H1 (cell line): Measurements from ENCODE around the gene VAPB.

Source experiments
- ATF2 ChIP-seq: IDR thresholded peaks from 2 replicates; pipeline ENCODE4 v1.6.1; 2012; ENCODE audit warnings: low read length, inconsistent platforms
- CTBP2 ChIP-seq: IDR thresholded peaks from 2 replicates; pipeline ENCODE4 v1.7.0; 2011; ENCODE audit warnings: borderline replicate concordance, mild to moderate bottlenecking, moderate library complexity, mixed read lengths, low read length; ENCODE audit not compliant: insufficient read depth, insufficient read length
- CTCF ChIP-seq, 3 experiments: IDR thresholded peaks; 1 replicate in 2 of 3; 2 replicates in 1 of 3; pipeline versions ENCODE4 v1.5.1 to v1.6.1; 2011; ENCODE audit warnings: low read length in 3 of 3, mild to moderate bottlenecking in 3 of 3, inconsistent platforms in 2 of 3, low read depth in 1 of 3, moderate library complexity in 1 of 3; ENCODE audit not compliant: insufficient read depth in 1 of 3; ENCODE audit errors: control extremely low read depth in 1 of 3
- EZH2 ChIP-seq: fragments of 200-600 bp; sonication (generic); IDR thresholded peaks from 2 replicates; pipeline ENCODE4 v1.7.1; 2012; ENCODE audit warnings: low read depth, mild to moderate bottlenecking, moderate library complexity, low read length, inconsistent platforms; ENCODE audit not compliant: severe bottlenecking
- JUN ChIP-seq: IDR thresholded peaks from 2 replicates; pipeline ENCODE4 v1.6.1; 2011; ENCODE audit warnings: low read depth, mild to moderate bottlenecking, improper control_type of control experiment, low read length
- MAX ChIP-seq: IDR thresholded peaks from 2 replicates; pipeline ENCODE4 v1.6.1; 2012; ENCODE audit warnings: inconsistent platforms
- POLR2AphosphoS5 ChIP-seq: IDR thresholded peaks from 2 replicates; pipeline ENCODE4 v1.6.1; 2011; ENCODE audit warnings: low read depth, low read length
- SP1 ChIP-seq: IDR thresholded peaks from 2 replicates; pipeline ENCODE4 v1.6.1; 2011; ENCODE audit warnings: low read depth, low read length
- YY1 ChIP-seq: IDR thresholded peaks from 2 replicates; pipeline ENCODE4 v1.6.1; 2011; ENCODE audit warnings: low read depth, mild to moderate bottlenecking, low read length

- TF ChIP-seq ATF2 (no peak), MAX (no peak), CTCF (IDR thresholded peaks at IDR 0.05; ENCODE audit: control extremely low read depth in 1 of 3, insufficient read depth in 1 of 3, low read depth in 1 of 3, low read length in 3 of 3) (no peak), EZH2 (no peak), SP1 (no peak), POLR2AphosphoS5 (no peak), YY1 (no peak), JUN (no peak), CTBP2 (no peak)
These were observed 48.0 kb downstream of the VAPB start for GRCh38 chr20:58436868-58437645.
